SJSA1 (cell line): ENCODE results near the gene ARFGAP2. TPM values are rescaled to one million over a fixed set of nuclear protein-coding genes. Genes with fewer than 3 reads are reported as not detected.

Experiments
- DNase-seq, 2 experiments: peaks; one replicate each; pipeline ENCODE4 v3.0.0-alpha.2; 2015 to 2020; ENCODE audit warnings: low spot score in 2 of 2, low read depth in 1 of 2
- H3K27ac ChIP-seq: fragments of 250-450 bp; sonication (Bioruptor Pico); 2 replicates; pipeline ENCODE4 v1.5.1; 2020; ENCODE audit warnings: mild to moderate bottlenecking, moderate library complexity
- H3K27me3 ChIP-seq: fragments of 250-450 bp; sonication (Bioruptor Pico); replicated peaks from 2 replicates; pipeline ENCODE4 v1.5.1; 2020; ENCODE audit warnings: mild to moderate bottlenecking, moderate library complexity
- H3K36me3 ChIP-seq: fragments of 250-450 bp; sonication (Bioruptor Pico); 2 replicates; pipeline ENCODE4 v1.5.1; 2020; ENCODE audit warnings: mild to moderate bottlenecking
- H3K4me1 ChIP-seq: fragments of 250-450 bp; sonication (Bioruptor Pico); replicated peaks from 2 replicates; pipeline ENCODE4 v1.6.1; 2021; ENCODE audit warnings: mild to moderate bottlenecking
- H3K4me3 ChIP-seq: fragments of 250-450 bp; sonication (Bioruptor Pico); 2 replicates; pipeline ENCODE4 v1.5.1; 2020; ENCODE audit warnings: mild to moderate bottlenecking
- H3K9me3 ChIP-seq: fragments of 250-450 bp; sonication (Bioruptor Pico); replicated peaks from 2 replicates; pipeline ENCODE4 v1.5.1; 2020; ENCODE audit warnings: mild to moderate bottlenecking
- total RNA-seq: library from RNA; depleted of rRNA; stranded (reverse); fragments of >200 nt; shearing (Covaris generic); gene quantifications from 2 replicates; pipeline ENCODE4 v1.2.3, GENCODE V29; 2014

The ARFGAP2 gene
- total RNA-seq, 1 experiment from 2014 or later, result 134 TPM

DNA sequence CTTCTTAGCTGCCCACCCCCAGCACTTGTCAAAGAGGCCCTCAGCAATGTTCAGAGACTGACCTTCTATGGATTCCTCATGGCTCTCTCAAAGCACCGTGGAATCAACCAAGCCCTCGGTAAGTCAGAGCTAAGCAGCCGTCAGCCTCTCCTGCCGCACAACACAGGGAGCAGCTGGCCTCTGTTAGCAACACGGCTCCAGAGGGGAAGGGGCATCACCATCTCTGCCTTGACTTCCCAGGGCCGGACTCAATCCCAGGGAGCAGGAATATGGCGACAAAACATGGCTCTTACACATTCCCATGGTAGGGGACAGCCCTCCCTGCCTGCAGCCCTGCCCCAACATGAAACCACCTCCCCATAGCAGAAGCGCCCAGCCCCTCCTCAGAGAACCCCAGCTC, 18.9 kb downstream of the ARFGAP2 start:
- no peaks in the 10 kb centered on the region for H3K9me3 ChIP-seq
- DNase-seq, result no peak
- no peak overlapping the region for H3K4me3 ChIP-seq
- H3K27ac ChIP-seq, result no peak overlapping the region
- H3K4me1 ChIP-seq, result peaks cover 7% of the 10 kb centered on the region; the same call in 1 of the 2 replicates
- no peaks in the 10 kb centered on the region for H3K27me3 ChIP-seq
- H3K36me3 ChIP-seq, result peaks cover 26% of the 10 kb centered on the region

DNA sequence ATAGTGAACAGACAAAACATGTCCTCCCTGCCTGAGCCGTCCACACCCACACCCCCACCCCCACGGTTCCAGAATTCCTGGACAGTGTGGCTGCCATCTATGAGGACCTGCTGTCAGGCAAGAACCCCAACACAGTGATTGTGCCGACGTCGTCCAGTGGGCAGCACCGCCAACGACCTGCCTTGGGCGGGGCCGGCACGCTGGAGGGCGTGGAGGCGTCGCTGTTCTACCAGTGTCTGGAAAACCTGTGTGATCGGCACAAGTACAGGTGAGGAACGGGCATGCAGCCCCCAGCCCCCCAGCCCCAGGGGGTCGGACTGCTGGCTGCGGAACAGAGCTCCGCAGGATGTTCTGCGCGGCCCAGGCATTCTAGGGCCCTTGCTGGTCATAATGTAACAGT, 19.7 kb downstream of the ARFGAP2 start:
- Histone ChIP-seq H3K27me3 (no peaks in the 10 kb centered on the region), H3K4me1 (peaks cover 7% of the 10 kb centered on the region; the same call in 1 of the 2 replicates)

DNA sequence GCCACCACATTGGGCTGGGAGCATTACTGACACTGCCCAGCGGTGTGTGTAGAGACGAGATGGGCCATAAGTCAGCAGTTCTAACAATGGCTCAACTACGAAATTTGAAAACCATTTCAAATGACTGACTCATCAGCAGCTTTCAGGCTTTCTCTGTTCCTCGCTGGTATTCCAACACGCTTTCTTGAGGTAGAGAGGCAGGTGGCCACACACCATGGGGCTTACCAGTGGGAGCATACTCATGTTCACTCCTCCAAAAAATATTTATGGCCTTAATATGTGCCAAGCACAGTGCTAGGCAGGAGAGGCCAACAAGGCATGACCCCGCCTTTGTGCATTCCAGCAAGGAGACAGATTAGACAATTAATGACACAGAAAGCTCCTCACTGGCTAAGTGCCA, 20.3 kb downstream of the ARFGAP2 start:
- no peaks in the 10 kb centered on the region for H3K27me3 ChIP-seq
- H3K4me1 ChIP-seq, result peaks cover 7% of the 10 kb centered on the region; the same call in 1 of the 2 replicates
- H3K36me3 ChIP-seq, result peaks cover 13% of the 10 kb centered on the region
- H3K9me3 ChIP-seq, result no peaks in the 10 kb centered on the region
- H3K4me3 ChIP-seq, result no peak overlapping the region
- DNase-seq, result no peak
- no peak overlapping the region for H3K27ac ChIP-seq

More for the DNA sequence above, 19.7 kb downstream of the ARFGAP2 start:
- peaks cover 17% of the 10 kb centered on the region for H3K36me3 ChIP-seq
- H3K9me3 ChIP-seq, result no peaks in the 10 kb centered on the region
- no peak overlapping the region for H3K4me3 ChIP-seq
- no peak for DNase-seq
- H3K27ac ChIP-seq, result no peak overlapping the region

DNA sequence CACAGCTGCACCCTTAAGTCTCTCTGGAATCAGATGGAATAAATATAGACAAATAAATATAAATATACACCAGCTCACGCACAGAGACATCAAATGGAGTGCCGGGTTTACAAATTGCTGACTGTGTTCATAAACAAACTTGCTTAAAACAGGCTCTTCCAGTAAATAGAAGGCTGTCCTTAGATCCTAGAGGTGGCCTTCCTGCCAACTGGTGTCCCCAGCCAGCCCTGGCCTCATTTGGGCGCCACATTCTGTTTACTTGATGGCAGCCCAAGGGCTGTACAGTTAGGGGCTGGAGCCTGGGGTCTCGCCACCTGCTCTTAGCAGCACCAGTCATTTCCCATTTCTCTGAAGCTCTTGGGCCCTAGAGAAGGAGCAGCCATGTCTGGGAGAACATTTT, 20.8 kb downstream of the ARFGAP2 start:
- Histone ChIP-seq H3K27me3 (no peaks in the 10 kb centered on the region), H3K27ac (no peak overlapping the region), H3K9me3 (no peaks in the 10 kb centered on the region), H3K36me3 (peaks cover 8% of the 10 kb centered on the region), H3K4me1 (peaks cover 7% of the 10 kb centered on the region; the same call in 1 of the 2 replicates), H3K4me3 (no peak overlapping the region)
- no peak for DNase-seq

DNA sequence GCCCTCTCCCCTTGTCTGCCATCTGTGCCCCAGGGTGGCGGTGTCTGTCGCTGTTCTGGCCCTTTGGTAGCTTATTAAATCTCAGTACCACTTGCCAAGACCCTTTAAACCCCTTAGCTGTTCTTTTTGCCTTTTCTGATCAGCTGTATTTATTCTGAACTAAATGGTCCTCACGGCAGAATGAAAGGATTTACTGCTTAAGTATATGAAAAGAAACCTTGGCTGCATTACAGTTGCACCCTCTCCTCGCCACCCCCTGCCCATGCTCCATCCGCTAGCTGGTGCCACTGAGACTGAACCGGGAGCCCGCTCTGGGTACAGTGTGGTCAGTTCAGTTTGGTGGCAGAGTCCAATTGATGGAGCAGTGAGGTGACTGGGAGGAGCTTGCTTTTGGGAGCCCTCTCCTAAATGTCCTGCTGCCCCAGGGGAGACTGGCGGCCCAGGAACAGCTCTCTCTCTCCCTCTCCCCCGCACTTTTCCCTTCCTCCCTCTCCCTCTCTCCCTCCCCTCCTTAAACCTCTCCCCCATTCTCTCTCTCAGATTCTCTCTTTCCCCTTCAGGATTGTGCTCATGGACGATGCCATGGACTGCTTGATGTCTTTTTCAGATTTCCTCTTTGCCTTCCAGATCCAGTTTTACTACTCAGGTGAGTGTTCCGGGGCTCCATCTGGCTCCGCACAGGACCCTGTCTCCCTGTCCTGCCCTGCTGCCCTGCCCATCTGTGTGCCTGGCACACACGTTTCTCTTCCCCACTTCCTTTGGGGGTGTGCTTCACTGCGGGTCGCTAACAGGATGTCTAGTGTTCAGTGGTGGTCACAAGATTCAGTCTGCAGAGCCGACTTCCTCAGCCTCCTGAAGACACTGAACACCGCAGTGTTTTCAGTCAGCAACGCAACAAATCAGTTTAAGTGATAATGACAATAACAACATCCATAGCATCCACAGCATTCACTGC, 21.8 kb downstream of the ARFGAP2 start:
- no peak overlapping the region for H3K27ac ChIP-seq
- no peaks in the 10 kb centered on the region for H3K27me3 ChIP-seq
- no peak overlapping the region for H3K4me3 ChIP-seq
- H3K4me1 ChIP-seq, result peaks cover 7% of the 10 kb centered on the region; the same call in 1 of the 2 replicates
- DNase-seq, result no peak
- H3K36me3 ChIP-seq, result 0 out of 2 replicates have a peak, but pooled peaks cover 5% of the 10 kb centered on the region
- no peaks in the 10 kb centered on the region for H3K9me3 ChIP-seq

DNA sequence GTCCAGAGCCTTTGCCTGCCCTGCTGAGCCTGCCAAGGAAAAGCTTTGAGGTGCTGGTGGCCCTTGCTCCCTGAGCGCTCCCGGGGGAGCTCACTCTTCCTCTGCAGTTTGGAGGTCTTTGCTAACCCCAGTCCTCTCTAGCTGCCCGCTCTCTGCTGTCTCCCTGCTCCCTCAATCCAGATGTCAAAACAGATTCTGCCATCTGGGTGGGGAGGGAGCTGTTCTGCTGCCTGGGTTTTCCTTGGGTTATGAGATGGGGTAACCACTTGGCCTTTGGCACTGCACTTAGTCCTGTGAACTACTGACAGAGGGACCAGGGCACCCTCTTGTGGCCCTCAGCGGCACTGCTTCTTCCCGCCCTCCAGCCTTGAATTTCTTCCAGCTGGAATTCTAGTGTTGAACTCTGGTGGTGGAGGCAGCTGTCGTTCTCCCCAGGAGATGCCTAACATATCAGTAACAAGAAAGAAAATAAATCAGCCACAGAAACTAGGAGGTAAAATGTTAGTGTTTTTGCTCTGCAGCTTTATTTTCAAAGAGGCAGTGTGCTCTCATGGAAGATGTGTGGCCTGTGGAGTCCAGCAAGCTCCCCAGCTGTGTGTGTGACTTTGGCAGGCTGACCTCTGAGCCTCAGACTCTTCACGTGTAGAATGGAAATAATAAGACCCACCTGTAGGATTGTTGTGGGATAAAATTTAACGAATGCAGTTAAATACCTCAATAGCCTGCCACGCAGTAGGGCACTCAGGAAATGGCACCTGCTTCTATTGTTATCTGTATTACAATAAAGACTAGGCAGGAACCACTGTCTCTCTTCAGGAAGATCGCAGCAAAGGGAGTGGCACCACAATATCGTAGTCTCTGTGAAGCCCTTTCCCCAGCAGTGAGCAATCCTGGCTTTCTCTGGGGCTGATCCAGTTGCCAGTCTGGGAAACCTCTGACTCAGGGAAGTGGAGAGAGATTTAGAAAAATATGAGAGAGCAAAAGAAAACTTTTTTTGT, 23.4 kb downstream of the ARFGAP2 start:
- Histone ChIP-seq H3K9me3 (no peaks in the 10 kb centered on the region), H3K27ac (no peak overlapping the region), H3K36me3 (0 out of 2 replicates have a peak, but pooled peaks cover 3% of the 10 kb centered on the region), H3K4me3 (no peak overlapping the region), H3K27me3 (no peaks in the 10 kb centered on the region), H3K4me1 (peaks cover 7% of the 10 kb centered on the region; the same call in 1 of the 2 replicates)
- DNase-seq, result peak; percentile 70 to 75

DNA sequence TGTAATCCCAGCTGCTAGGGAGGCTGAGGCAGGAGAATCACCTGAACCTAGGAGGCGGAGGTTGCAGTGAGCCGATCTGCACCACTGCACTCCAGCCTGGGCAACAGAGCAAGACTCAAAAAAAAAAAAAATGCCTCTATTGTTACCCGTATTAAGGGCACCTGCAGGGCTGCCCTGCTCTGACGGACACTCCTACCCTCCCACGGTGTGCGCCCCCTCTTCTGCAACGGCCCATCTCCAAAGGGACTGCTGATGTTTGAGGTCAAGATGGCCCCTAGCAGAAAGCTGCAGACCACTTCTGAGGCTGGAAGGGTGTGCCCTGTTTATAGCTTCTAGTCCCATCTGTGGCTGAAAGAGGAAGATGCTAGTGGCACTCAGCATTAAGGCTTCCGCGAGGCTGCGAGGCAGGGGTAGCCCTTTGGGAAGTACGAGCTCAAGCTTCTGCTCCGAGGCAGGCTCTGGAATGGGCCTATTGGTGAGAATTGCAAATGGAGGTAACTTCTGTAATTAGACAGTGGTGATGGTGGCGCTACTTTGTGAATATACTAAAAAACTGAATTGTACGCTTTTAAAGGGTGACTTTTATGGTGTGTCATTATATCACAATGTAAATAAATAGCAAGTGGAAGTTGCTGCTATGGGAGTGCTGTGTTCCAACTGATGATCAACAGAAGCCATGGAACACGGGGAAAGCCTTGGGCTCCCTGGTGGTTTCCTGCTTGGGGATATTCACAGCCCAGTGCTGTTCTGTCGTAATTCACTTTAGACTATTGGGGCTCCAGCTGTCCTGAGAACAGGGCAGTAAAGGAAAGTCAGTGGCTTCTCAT, 24.3 kb downstream of the ARFGAP2 start:
- Histone ChIP-seq H3K36me3 (0 out of 2 replicates have a peak, but pooled peaks cover 3% of the 10 kb centered on the region), H3K4me1 (peaks cover 7% of the 10 kb centered on the region; the same call in 1 of the 2 replicates), H3K9me3 (no peaks in the 10 kb centered on the region), H3K4me3 (no peak overlapping the region), H3K27ac (no peak overlapping the region), H3K27me3 (no peaks in the 10 kb centered on the region)
- DNase-seq, result no peak

DNA sequence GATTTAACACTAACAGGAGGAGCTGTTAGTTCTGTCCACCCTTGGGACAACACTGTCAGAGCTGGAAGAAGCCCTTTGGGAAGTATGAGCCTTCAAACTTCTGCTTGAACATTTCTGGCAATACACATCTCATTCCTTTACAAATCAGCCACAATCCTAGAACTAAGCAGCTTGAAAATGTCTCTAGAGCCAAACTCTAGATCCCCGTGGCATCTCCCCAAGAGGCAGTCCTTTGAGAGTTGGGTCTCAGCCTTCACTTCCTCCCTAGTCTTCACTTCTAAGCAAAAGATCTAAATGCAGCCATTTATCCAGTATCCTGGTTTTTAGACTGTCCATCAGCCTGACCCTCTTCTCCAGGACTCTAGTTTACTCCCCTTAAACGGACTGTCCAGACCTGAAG, 26.9 kb downstream of the ARFGAP2 start:
- H3K4me3 ChIP-seq, result no peak overlapping the region
- no peaks in the 10 kb centered on the region for H3K36me3 ChIP-seq
- DNase-seq, result no peak
- H3K9me3 ChIP-seq, result no peaks in the 10 kb centered on the region
- no peaks in the 10 kb centered on the region for H3K4me1 ChIP-seq
- H3K27me3 ChIP-seq, result no peaks in the 10 kb centered on the region
- no peak overlapping the region for H3K27ac ChIP-seq

DNA sequence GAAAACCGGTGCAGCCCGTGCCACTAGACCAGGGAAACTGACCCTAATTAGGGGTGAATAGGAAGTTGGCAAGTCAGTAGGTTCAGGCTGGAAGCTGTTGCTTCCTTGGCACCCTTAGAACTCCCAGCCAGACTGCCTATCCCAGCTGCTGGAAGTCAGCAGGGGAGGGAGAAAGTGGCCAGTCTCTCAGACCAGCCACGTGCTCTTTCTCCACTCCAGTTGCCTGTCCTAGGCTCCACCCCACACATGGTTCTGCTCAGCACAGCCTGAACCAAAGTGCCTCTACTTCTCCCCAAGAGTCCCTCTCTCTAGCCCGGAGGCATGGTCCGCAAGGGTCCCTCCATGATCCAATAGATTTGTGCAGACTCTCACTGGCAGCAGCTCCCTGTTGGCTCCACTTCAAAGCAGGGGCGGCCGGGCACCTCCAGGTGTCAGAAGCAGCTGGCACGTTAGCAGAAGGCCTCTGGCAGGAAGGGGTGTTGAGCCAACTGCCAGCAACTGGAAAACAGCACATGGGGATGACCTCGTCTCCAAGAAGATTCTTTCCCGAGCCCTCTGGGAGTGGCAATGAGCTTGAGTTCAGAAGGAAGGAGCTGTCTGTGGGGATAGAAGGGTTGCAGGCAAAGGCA, 27.7 kb downstream of the ARFGAP2 start:
- H3K9me3 ChIP-seq, result no peaks in the 10 kb centered on the region
- H3K4me1 ChIP-seq, result no peaks in the 10 kb centered on the region
- DNase-seq, result no peak
- H3K36me3 ChIP-seq, result no peaks in the 10 kb centered on the region
- no peak overlapping the region for H3K27ac ChIP-seq
- no peak overlapping the region for H3K4me3 ChIP-seq
- H3K27me3 ChIP-seq, result no peaks in the 10 kb centered on the region

DNA sequence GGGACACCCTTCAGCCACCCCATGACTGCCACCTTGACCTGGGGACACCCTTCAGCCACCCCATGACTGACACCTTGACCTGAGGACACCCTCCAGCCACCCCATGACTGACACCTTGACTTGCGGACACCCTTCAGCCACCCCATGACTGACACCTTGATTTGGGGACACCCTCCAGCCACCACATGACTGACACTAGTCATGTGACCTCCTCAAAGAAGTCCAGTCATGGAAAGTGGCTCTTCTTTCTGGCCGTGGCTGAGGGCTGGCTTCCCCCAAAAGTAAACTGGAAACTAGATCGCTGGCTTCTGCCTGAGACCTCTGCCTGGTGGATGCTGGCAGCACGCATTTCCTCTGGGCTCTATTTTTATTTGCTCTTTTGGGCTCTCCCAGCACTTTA, 28.4 kb downstream of the ARFGAP2 start:
- DNase-seq, result no peak
- H3K27ac ChIP-seq, result no peak overlapping the region
- no peaks in the 10 kb centered on the region for H3K36me3 ChIP-seq
- no peaks in the 10 kb centered on the region for H3K9me3 ChIP-seq
- H3K4me3 ChIP-seq, result no peak overlapping the region
- peaks cover 6% of the 10 kb centered on the region for H3K4me1 ChIP-seq
- H3K27me3 ChIP-seq, result no peaks in the 10 kb centered on the region

DNA sequence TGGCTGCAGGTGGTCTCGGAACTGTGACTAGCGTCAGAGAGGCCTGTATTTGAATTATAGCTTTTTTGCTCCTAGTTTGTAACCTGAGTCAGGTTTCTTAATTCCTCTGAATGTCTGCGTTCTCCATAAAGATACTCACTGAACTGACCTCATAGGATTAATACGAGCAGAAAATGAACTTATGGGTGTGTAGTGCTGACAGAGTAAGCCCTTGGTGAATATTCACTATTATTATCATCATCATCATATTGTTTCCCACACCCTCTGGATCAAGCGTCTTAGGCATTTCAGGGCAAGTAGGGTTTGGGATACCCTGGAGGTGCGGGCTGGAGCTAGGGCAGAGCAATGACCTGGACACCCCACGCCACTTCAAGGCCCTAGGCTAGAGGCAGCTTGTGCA, 29.0 kb downstream of the ARFGAP2 start:
- Histone ChIP-seq H3K4me1 (peaks cover 12% of the 10 kb centered on the region), H3K27ac (no peak overlapping the region), H3K9me3 (no peaks in the 10 kb centered on the region), H3K27me3 (no peaks in the 10 kb centered on the region), H3K36me3 (no peaks in the 10 kb centered on the region), H3K4me3 (no peak overlapping the region)
- DNase-seq, result no peak

DNA sequence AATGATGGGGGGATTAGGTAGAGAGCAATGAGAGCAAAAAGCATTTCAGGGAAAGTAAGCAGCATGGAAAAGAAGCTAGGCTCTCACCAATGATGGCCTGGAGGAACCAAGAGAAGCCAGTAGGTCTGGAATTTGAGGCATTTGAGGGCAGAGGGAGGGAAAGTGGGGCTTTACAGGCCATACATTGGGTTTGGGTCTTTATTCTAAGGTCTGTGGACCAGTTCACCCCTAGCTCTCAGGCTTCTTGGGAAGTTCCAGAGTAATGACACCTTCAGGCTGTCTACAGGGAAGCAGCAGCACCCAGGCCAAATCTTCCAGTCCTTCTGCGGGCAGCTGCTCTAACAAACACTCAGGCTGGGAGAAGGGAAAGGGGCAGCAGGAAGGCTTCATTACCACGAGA, 29.4 kb downstream of the ARFGAP2 start:
- DNase-seq, result no peak
- Histone ChIP-seq H3K36me3 (no peaks in the 10 kb centered on the region), H3K9me3 (no peaks in the 10 kb centered on the region), H3K4me3 (no peak overlapping the region), H3K4me1 (peaks cover 14% of the 10 kb centered on the region), H3K27ac (no peak overlapping the region), H3K27me3 (no peaks in the 10 kb centered on the region)
